Suppressor macrophage treated with lipopolysaccharide for 4 hours (primary cell): ENCODE measurements around the gene SLIT1.

ENCODE experiments used
- DNase-seq: peaks from one replicate; pipeline ENCODE4 v3.0.0-alpha.2; 2020

The SLIT1 gene

DNA sequence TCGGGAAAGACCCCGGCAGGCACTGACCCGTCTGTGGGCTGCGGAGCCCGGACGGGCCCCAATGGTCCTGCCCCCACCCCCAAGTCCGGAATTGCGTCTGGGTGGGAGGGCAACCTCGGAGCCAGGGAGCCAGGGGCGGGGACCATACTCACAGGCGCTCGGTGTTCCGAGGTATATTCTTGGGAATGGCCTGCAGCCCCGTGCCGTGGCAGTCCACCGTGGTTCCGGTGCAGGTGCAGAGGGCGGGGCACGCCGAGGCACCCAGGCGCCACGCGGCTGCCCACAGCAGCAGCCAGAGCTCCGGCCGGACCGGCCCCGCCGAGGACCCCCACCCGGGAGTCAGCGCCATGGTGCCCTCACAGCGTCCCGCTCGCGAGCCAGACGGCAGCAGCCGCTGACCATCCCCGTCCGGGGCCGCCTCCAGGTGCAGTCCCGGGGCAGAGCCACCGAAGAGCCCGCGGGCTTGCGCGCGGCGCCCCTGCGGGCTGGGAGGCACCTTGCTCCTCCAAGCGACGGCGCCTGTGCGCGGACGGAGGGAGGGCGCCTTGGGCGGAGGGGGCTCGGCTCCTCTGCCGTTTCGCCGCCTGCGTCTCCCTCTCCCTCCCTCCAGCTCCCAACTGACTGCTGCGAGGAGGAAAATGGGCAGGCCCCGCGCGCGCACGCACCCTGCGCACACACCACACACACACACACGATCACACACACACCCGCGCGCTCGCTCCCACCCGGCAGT lies at the start of gene SLIT1:
TSS of gene SLIT1 (minus strand) at position 634 of the 733 bp plus-strand sequence. CDS start at position 349, 285 bp downstream.
- no peak for DNase-seq

- DNase-seq = no peak
Observed at GRCh38 chr10:97235353-97235752, 49.6 kb upstream of the SLIT1 start.

- peak; percentile 73 for DNase-seq
Observed at GRCh38 chr10:97234400-97234799, 48.6 kb upstream of the SLIT1 start.

DNA sequence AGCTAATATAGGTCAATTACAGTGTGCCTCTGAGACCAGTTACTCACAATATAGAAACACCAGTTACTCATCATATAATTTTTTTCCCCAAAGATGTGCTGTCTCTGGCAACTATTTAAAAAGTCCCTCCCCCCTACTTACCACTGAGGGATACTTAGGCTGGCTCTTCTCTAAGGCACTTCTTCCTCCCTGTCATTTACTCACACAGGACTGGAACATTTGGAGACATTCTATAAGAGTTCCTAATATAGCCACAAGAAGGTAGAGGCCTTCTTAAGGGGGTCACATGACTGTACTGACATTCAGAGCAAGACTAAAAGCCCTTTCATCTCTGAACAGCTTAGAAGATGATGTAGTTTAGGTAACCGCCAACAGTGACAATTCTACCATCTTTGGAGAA lies 44.4 kb upstream of the SLIT1 start:
- peak; percentile 56 for DNase-seq

GRCh38 chr10:97229322-97230015 lies 43.7 kb upstream of the SLIT1 start:
- DNase-seq = peak; percentile 51

DNA sequence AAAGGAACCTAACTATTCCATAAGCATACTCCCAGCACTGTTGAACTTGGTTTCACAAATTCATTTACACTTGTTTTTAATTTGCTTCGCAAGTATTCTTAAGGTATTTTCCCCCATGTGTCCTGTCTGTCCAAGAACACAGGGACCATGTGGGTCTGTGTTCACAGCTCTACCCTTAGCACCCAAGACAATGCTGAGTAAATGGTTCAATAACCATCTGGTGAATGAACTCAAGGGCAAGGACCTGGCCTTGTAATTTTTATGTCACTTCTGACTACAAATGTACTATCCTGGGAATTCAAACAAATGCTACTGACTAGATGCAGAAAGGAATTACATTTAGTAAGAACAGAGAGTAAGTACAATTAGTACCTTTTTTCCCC lies 43.0 kb upstream of the SLIT1 start:
- no peak for DNase-seq

- no peak for DNase-seq
Observed at GRCh38 chr10:97228130-97228774, 42.5 kb upstream of the SLIT1 start.

GRCh38 chr10:97226398-97226797 lies 40.6 kb upstream of the SLIT1 start:
- no peak for DNase-seq

- peak; percentile 54 for DNase-seq
Observed at GRCh38 chr10:97224483-97225435, 39.0 kb upstream of the SLIT1 start.

GRCh38 chr10:97222326-97222961 lies 36.7 kb upstream of the SLIT1 start:
- DNase-seq = no peak

DNA sequence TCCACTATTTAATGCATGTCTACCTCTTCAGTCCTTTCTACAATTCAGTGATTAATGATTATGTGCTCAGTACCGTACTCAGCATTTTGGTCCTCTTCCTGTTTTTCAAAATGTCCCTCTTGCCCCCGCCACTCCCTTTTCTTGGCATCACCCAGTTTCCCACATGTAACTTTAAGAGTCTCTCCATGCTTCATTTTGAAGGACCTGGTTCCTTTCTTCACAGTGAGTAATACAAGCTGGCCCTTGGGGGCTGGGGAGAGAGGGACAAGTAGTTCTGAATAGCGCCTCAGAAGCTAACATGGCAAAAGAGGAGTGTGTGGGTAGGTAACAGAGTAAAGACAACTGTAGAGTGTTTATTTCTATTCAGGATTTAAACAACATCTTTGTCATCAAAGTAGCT lies 34.6 kb upstream of the SLIT1 start:
- DNase-seq = peak; percentile 42

GRCh38 chr10:97217299-97217698 lies 31.5 kb upstream of the SLIT1 start:
- no peak for DNase-seq

DNA sequence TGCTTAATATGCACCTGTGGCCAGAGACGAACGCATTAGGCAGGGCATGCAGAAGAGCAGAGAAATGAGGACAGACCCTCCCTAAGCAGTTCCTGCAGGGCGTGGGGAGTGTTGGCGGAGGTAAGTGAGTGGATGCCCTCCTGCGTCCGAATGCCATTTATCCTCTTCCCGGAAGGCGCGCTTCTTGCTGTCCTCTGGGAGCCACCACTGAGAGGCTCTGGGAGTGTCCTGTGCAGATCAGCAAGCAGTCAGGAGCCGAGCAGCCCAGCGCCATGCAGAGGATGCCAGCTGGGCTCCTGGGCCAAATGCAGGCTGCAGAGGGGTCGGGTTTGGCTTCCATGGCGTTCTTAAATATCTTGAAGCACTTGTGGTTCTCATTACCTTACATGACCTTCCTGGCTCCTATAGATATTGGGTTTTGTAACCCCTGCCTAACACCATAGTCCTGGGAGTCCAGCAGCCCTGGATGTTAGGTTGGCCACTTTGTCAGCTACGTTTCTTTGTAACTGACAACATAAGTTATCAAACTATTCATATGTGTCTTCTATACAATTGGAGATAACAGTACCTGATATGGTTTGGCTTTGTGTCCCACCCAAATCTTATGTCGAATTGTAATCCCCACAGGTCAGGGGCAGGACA lies 30.0 kb upstream of the SLIT1 start:
- DNase-seq = no peak

DNA sequence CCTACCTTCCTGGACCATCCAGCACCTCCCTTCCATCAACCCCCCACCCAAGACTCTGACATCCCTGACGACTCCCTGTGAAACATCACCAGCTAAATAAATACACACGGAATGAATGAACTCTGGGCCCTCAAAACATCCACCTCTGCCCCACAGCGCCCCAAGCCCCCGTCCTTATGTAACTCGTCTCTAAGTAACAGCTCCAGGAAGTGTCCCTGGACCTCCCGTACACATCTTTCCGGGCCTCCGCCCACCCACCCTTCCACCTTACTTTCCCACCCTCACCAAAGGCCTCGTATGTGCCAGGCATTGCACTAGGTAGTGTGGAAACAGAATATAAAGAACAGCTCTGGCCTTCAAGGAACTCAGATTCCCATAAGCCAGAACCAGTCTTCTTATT lies 27.7 kb upstream of the SLIT1 start:
- DNase-seq = no peak

- DNase-seq = no peak
Observed at GRCh38 chr10:97211229-97211628, 25.5 kb upstream of the SLIT1 start.

GRCh38 chr10:97210543-97210960 lies 24.8 kb upstream of the SLIT1 start:
- DNase-seq = peak; percentile 81

GRCh38 chr10:97207756-97208346 lies 22.1 kb upstream of the SLIT1 start:
- no peak for DNase-seq

DNA sequence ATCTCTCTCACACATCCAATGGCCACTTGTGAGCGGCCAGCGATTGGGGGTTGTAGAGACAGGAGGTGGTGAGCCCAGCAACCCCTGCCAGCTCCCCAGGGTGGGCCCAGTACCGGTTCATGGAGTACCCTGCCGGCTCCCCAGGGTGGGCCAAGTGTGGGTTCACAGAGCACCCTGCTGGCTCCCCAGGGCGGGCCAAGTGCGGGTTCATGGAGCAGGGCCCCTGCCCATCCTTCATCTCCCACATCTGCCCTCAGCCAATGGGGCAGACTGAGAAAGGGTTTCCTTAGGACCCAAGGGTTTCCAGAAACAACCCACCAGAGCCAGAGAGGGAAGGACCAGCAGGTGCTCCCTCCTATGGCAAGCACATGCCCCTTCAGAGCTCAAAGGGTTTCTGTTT lies 21.4 kb upstream of the SLIT1 start:
- DNase-seq = no peak

GRCh38 chr10:97204826-97205679 lies 19.3 kb upstream of the SLIT1 start:
- DNase-seq = no peak

DNA sequence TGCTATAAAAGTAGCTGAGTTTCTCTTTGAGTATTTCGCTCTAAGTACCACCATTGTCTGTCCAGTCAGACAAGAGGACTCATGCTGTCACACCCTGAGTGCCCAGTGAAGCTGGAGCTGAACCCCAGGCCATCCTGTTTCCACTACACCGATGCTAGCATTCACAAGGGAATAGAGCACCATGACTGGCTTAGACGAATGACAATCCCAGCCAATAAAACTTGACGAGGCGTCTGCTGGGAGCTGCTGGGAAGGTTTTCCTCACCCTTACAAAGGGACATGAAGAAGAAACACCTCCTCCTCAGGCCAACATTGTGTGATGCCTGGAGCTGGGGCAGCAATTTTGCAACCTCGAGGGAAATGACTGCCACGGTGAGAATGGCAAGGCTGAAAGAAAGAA lies 17.5 kb upstream of the SLIT1 start:
- DNase-seq = no peak
